Measurements from ENCODE around the gene NPB. TPM values are rescaled to one million over a fixed set of nuclear protein-coding genes. Genes with fewer than 3 reads are reported as not detected.
A peak's percentile ranks its signal among the peaks of the same experiment; 100 is the strongest.

NPB gene
- total and polyA plus RNA-seq, 2 experiments from 2014 or later: 2.3 to 6.6 TPM

DNA sequence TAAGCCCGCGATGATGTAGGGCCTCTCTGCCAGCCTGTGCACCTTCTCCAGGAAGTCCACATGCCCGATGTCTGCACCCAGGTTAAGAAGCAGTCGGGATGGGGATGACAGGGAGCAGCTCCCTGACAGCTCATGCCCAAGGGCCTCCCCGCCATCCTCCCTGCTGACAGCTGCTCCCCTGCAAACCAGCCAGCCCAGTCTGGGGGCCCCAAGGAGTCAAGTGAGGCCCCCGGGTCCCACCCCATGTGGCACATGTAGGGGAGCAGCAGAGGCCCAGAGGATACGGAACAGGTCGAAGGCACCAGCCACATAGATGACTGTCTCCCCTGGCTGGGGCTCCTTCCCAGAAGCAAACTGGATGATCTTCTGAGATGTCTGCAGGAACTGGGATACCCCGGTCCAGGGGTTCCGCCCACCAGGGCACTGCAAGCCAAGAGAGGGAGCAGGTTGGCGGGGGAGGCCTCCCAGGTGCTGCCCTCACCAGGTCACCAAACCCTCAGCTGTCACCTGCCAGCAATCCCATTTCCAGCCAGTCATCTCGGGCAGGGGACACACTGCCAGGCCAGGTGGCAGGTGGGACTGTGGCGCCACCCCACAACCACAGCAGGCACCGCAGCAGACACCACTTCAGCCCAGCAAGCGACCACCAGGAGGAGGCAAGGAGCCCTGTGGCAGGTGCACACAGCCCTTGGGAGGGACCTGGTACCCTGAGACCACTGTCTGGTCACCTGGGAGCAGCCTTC lies 4.6 kb downstream of the NPB start:
- H3K36me3 ChIP-seq: peaks cover 12% of the 10 kb centered on the region
- no peak overlapping the region for H3K27ac ChIP-seq
- H3K4me3 ChIP-seq: no peak overlapping the region
- TF ChIP-seq, protein P1, sequence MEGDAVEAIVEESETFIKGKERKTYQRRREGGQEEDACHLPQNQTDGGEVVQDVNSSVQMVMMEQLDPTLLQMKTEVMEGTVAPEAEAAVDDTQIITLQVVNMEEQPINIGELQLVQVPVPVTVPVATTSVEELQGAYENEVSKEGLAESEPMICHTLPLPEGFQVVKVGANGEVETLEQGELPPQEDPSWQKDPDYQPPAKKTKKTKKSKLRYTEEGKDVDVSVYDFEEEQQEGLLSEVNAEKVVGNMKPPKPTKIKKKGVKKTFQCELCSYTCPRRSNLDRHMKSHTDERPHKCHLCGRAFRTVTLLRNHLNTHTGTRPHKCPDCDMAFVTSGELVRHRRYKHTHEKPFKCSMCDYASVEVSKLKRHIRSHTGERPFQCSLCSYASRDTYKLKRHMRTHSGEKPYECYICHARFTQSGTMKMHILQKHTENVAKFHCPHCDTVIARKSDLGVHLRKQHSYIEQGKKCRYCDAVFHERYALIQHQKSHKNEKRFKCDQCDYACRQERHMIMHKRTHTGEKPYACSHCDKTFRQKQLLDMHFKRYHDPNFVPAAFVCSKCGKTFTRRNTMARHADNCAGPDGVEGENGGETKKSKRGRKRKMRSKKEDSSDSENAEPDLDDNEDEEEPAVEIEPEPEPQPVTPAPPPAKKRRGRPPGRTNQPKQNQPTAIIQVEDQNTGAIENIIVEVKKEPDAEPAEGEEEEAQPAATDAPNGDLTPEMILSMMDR (IDR thresholded peaks at IDR 0.05; ENCODE audit: low read depth, low read length): no peak
- peaks cover 11% of the 10 kb centered on the region for H3K27me3 ChIP-seq
- peaks cover 8% of the 10 kb centered on the region for H3K4me1 ChIP-seq (ENCODE audit: low read depth)
- no peak for DNase-seq (ENCODE audit: low read depth in 1 of 2, low spot score in 1 of 2)
- H3K9me3 ChIP-seq (ENCODE audit: low read depth): no peaks in the 10 kb centered on the region

DNA sequence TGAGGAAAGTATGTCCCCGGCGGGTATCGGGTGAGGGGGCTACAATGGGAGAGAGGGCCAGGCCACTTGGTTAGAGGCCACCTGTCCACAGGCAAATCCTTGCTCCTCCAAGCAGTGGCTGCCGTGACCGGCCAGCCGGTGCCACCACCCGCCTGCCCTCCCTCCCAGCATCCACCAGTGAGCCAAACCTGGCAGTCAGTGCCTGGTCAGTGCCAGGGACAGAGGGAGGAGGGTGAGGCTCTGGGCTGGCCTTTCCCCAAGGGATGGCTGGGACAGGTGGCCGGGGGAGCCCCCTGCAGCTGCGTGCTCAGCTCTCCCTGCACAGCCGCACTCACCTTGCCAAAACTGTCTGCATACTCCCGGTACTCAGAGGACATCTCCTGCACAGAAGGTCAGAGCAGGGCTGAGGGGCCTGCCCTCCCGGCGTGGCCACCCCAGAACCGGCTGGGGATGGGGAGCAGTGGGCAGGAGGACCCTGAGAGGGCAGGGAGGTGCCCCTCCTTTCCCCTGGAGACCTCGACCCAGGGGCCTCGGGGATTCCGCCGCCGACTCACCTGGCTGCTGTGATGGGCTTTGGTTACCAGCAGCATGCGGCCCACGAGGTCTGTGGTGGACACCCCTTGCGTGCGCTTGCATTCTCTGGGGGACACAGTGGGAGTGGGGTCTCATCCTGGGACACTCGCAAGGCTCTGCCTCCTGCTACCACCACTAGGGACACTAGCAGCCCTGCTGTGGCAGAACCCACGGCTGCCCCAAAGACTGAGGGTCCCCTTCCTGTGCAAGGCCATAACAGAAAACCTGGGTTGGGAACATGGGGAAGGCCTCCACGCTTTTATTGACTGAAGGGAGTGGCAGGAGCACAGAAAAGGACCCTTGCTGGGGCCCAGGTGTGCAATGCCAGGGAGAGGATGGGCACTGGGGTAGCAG lies 5.4 kb downstream of the NPB start:
- peaks cover 12% of the 10 kb centered on the region for H3K36me3 ChIP-seq
- H3K9me3 ChIP-seq (ENCODE audit: low read depth): no peaks in the 10 kb centered on the region
- no peak overlapping the region for H3K4me3 ChIP-seq
- no peak overlapping the region for H3K27ac ChIP-seq
- H3K27me3 ChIP-seq: peaks cover 4% of the 10 kb centered on the region
- no peak for DNase-seq (ENCODE audit: low read depth in 1 of 2, low spot score in 1 of 2)
- H3K4me1 ChIP-seq (ENCODE audit: low read depth): peaks cover 8% of the 10 kb centered on the region
- TF ChIP-seq, protein P1 (IDR thresholded peaks at IDR 0.05; ENCODE audit: low read depth, low read length): no peak

DNA sequence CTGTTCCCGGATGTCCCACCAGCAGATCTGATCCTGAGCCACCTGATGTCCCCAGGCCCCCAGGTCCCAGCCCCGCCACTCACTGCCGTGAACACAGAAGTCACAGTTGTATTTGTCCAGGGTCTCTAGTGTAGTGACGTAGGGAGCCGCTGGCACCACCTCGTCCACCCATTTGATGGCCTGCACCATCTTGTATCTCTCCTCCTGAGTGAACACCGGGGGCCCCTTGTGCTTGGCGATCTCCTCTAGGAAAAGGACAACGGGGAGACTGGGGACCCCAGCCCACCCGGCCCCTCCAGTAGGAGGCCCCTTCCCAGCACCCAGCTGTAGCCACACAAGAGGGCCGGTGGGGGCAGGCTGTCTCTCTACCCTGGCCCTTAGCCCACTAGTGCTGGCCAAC lies 6.8 kb downstream of the NPB start:
- Histone ChIP-seq H3K4me3 (no peak overlapping the region), H3K27ac (no peak overlapping the region), H3K36me3 (peaks cover 21% of the 10 kb centered on the region), H3K9me3 (ENCODE audit: low read depth) (no peaks in the 10 kb centered on the region), H3K27me3 (no peaks in the 10 kb centered on the region), H3K4me1 (ENCODE audit: low read depth) (peaks cover 8% of the 10 kb centered on the region)
- TF ChIP-seq, protein P1 (IDR thresholded peaks at IDR 0.05; ENCODE audit: low read depth, low read length): no peak
- no peak for DNase-seq (ENCODE audit: low read depth in 1 of 2, low spot score in 1 of 2)

DNA sequence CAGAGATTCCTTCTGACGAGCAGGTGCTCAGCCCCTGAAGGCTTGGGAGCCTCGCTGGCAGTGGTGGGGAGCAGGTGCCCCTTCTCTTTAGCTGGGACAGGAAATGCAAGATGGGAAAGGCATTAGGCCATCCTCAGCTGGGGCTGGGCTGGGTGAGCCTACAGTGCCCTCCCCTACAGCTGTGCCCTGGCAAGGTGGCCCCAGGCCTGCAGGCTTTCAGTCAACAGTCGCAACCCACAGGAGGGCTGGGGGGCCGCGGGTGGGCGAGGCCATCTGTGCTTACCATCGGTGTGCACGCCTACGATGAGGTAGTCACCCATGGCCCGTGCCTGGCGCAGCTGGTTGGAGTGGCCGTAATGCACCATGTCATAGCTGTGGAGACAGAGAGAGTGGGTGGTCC lies 7.2 kb downstream of the NPB start:
- no peaks in the 10 kb centered on the region for H3K27me3 ChIP-seq
- H3K36me3 ChIP-seq: peaks cover 23% of the 10 kb centered on the region
- TF ChIP-seq, protein P1 (IDR thresholded peaks at IDR 0.05; ENCODE audit: low read depth, low read length): no peak
- no peak overlapping the region for H3K4me3 ChIP-seq
- H3K4me1 ChIP-seq (ENCODE audit: low read depth): peaks cover 8% of the 10 kb centered on the region
- peak overlapping the region; percentile 72 for H3K27ac ChIP-seq
- DNase-seq (ENCODE audit: low read depth in 1 of 2, low spot score in 1 of 2): no peak
- no peaks in the 10 kb centered on the region for H3K9me3 ChIP-seq (ENCODE audit: low read depth)

DNA sequence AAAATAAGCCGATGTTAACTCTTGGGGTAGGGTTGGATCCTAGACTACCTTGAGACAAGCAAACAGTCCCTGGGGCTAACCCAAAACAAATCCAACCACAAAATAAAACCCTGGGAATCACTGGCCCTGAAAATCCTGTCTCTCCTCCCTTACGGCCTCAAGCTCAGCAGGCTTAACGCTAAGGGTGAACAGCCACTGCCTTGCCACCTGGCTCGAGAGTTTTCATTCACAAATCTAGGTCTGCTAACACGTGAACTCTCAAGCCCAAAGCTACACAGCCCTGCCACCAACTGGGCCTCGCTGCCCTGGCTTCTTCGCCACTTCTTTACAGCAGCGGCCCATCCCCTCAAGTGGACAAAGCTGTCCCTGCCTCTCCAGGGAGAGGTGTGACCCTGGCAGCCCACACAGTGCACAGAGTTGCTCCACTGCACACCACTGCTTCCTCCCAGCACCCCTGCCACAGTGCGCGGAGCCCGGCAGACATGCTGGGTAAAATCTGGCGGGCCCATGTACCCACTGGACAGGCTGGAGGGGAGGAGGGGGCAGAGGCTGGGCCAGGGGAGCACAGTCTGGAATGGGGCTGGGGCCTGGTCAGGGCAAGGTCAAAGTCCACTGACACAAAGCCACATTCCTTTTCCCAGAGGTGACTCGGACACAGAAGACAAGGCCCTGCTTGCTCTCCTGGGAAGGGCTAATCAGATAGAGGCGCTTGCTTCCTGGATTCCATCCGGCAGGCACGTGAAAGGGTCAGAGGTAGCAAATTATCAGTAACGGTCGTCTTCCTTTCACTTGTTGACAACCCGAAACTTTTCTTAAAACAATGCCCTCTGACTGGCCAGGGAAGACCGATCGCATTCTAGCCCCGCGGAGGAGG lies 8.2 kb downstream of the NPB start:
- Histone ChIP-seq H3K4me1 (ENCODE audit: low read depth) (peaks cover 8% of the 10 kb centered on the region), H3K9me3 (ENCODE audit: low read depth) (no peaks in the 10 kb centered on the region), H3K27me3 (no peaks in the 10 kb centered on the region), H3K27ac (peak overlapping the region; percentile 72), H3K4me3 (peak overlapping the region; percentile 63), H3K36me3 (peaks cover 20% of the 10 kb centered on the region)
- TF ChIP-seq, protein P1 (IDR thresholded peaks at IDR 0.05; ENCODE audit: low read depth, low read length): no peak
- peak in 1 of 2 donors; percentile 55 for DNase-seq (ENCODE audit: low read depth in 1 of 2, low spot score in 1 of 2)

Data from cardiac muscle cell (in vitro differentiated cells and primary cell).